ENCODE results near the gene ABHD3.
"Not testable (repeated sequence)": the region's sequence is repeated elsewhere in the genome, so short reads cannot be mapped to it uniquely, and the experiment has no call there.

DNA sequence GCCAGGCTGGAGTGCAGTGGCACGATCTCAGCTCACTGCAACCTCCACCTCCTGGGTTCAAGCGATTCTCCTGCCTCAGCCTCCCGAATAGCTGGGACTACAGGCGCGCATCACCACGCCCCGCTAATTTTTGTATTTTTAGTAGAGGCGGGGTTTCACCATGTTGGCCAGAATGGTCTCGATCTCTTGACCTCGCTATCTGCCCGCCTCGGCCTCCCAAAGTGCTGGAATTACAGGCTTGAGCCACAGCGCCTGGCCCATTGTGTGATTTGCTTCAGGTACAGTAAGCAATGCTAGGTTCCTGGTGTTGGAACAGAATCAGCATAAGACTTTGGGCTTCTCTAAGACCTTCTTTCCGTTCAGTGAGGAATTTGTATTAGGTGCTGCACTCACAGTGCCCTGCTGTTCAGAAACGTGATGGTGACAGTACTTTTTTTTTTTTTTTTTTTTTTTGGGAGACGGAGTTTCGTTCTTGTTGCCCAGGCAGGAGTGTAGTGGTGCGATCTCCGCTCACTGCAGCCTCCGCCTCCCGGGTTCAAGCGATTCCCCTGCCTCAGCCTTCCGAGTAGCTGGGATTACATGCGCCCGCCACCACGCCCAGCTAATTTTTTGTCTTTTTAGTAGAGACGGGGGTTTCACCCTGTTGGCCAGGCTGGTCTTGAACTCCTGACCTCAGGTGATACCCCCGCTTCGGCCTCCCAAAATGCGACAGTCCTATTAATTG lies 93.0 kb downstream of the ABHD3 start:
- TF ChIP-seq POLR2A (IDR thresholded peaks at IDR 0.05), result not testable (repeated sequence)
- TF ChIP-seq, protein P1, sequence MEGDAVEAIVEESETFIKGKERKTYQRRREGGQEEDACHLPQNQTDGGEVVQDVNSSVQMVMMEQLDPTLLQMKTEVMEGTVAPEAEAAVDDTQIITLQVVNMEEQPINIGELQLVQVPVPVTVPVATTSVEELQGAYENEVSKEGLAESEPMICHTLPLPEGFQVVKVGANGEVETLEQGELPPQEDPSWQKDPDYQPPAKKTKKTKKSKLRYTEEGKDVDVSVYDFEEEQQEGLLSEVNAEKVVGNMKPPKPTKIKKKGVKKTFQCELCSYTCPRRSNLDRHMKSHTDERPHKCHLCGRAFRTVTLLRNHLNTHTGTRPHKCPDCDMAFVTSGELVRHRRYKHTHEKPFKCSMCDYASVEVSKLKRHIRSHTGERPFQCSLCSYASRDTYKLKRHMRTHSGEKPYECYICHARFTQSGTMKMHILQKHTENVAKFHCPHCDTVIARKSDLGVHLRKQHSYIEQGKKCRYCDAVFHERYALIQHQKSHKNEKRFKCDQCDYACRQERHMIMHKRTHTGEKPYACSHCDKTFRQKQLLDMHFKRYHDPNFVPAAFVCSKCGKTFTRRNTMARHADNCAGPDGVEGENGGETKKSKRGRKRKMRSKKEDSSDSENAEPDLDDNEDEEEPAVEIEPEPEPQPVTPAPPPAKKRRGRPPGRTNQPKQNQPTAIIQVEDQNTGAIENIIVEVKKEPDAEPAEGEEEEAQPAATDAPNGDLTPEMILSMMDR (IDR thresholded peaks at IDR 0.05), result not testable (repeated sequence)

Measured in heart left ventricle (tissue), 13 donors.